Measurements from ENCODE around the gene BRSK2. TPM values are rescaled to one million over a fixed set of nuclear protein-coding genes. Genes with fewer than 3 reads are reported as not detected.

The BRSK2 gene
- total and polyA plus RNA-seq, 9 of the 15 experiments (the other 6 are each of a cell fraction or from before 2014, with no cell fraction given) = 0.06 to 0.52 (median 0.18) TPM; not detected in 5

DNA sequence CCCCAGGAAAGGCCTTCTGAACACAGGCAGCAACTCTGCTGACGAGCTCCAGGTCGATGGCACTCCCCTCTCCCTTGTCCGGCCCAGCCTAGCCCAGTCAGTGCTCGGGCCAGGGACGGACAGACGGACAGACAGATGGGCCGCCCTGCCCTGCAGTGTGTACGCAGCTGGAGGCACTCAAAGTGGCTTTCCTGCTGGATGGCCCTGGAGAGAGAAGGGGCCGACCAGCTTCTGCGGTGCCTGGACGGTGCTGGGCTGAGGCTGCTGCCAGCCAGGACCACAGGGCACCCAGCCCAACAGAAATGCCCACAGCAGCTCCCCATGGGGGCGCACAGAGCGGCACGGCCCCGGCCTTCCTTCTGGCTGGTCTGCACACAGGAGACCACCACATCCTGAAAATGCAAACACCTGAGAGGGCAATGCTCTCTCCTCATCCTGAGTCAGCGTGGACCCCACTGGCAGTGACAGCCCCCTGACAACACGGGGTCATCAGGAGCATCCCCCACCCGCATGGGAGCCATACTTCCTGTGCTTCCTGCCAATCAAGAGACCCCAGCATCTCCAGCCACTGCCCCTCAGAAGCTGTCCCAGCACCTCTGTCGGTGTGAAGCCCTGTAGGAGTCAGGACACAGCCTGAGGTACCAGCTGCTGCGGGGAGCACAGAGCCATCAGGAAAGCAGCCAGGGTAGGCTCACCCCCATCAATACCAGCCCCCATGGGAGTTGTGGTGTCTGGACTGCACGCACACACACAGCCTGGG is 97.5 kb downstream of the BRSK2 start:
- Histone ChIP-seq H3K9me1 (ENCODE audit: control insufficient read depth, insufficient read depth, low read length) (no peaks in the 10 kb centered on the region), H4K20me1 (replicated peaks; ENCODE audit: control insufficient read depth, insufficient read depth, low read length) (peaks cover 53% of the 10 kb centered on the region), H3K4me3 (no peak overlapping the region), H3K4me2 (ENCODE audit: insufficient read depth, low read length) (no peak overlapping the region), H3K36me3 (ENCODE audit: control insufficient read depth, insufficient read depth, low read length) (no peaks in the 10 kb centered on the region), H3K4me1 (replicated peaks in 1 of 2; ENCODE audit: control insufficient read depth in 2 of 2, insufficient read depth in 2 of 2, low read length in 2 of 2) (peaks cover 0 to 54% of the 10 kb centered on the region in 2 experiments; a peak in 2 of 5 replicates), H3K9ac (ENCODE audit: insufficient read depth in 1 of 2, low read depth in 2 of 2, low read length in 2 of 2) (no peak overlapping the region), H3K27me3 (ENCODE audit: control insufficient read depth in 2 of 2, insufficient read depth in 2 of 2, low read length in 2 of 2) (no peaks in the 10 kb centered on the region), H3K79me2 (ENCODE audit: control insufficient read depth, insufficient read depth, low read length) (peaks cover 3% of the 10 kb centered on the region; the same call in 2 of the 3 replicates), H3K9me3 (replicated peaks; ENCODE audit: control insufficient read depth, insufficient read depth, low read depth, low read length) (no peaks in the 10 kb centered on the region), H3K27ac (ENCODE audit: extremely low read depth, low read depth, low read length) (no peak overlapping the region), H2AFZ (ENCODE audit: low read depth, low read length) (no peak overlapping the region)
- ChIA-PET CTCF (ENCODE audit: low intra/inter-chr PET ratio) (no interaction called here), POLR2A (interaction anchor here (0.6 kb wide), 1 partner anchor 9 kb away, joined by 3 read pairs; no protein-coding TSS in a partner anchor)
- 84% methylated on average over 13 of the region's 21 CpGs for WGBS (ENCODE audit: insufficient coverage, low coverage, missing lambda C conversion rate)
- no peak for FAIRE-seq
- DNase-seq (ENCODE audit: extremely low read depth in 1 of 4, low spot score in 3 of 4) = no peak
- ATAC-seq = no peak
- in situ Hi-C loops (cut with MboI) (no loop called here), intact Hi-C loops (cut with micrococcal nuclease) (no loop called here)
- TF ChIP-seq SP2 (IDR thresholded peaks at IDR 0.05; ENCODE audit: extremely low read depth, low read depth, low read length, poor library complexity, severe bottlenecking) (no peak), POLR2G (IDR thresholded peaks at IDR 0.05; ENCODE audit: low read depth, low read length) (0 out of 2 replicates have a peak, but pooled peaks have one; percentile 6)
- BruUV-seq (replicated peaks) = no TSS peak

- Histone ChIP-seq H3K4me3 (no peak overlapping the region), H3K9ac (ENCODE audit: insufficient read depth in 1 of 2, low read depth in 2 of 2, low read length in 2 of 2) (no peak overlapping the region), H3K27me3 (ENCODE audit: control insufficient read depth in 2 of 2, insufficient read depth in 2 of 2, low read length in 2 of 2) (no peaks in the 10 kb centered on the region), H3K4me2 (ENCODE audit: insufficient read depth, low read length) (no peak overlapping the region), H3K9me1 (ENCODE audit: control insufficient read depth, insufficient read depth, low read length) (no peaks in the 10 kb centered on the region), H3K9me3 (replicated peaks; ENCODE audit: control insufficient read depth, insufficient read depth, low read depth, low read length) (no peaks in the 10 kb centered on the region), H3K79me2 (ENCODE audit: control insufficient read depth, insufficient read depth, low read length) (peaks cover 3% of the 10 kb centered on the region; the same call in 2 of the 3 replicates), H3K27ac (ENCODE audit: extremely low read depth, low read depth, low read length) (no peak overlapping the region), H3K36me3 (ENCODE audit: control insufficient read depth, insufficient read depth, low read length) (no peaks in the 10 kb centered on the region), H4K20me1 (replicated peaks; ENCODE audit: control insufficient read depth, insufficient read depth, low read length) (peaks cover 55% of the 10 kb centered on the region), H2AFZ (ENCODE audit: low read depth, low read length) (no peak overlapping the region), H3K4me1 (replicated peaks in 1 of 2; ENCODE audit: control insufficient read depth in 2 of 2, insufficient read depth in 2 of 2, low read length in 2 of 2) (peaks cover 0 to 47% of the 10 kb centered on the region in 2 experiments; a peak in 2 of 5 replicates)
- ATAC-seq (peak; percentile 48; the same call in 2 of the 3 replicates), DNase-seq (ENCODE audit: extremely low read depth in 1 of 4, low spot score in 3 of 4) (no peak), FAIRE-seq (no peak)
- ChIA-PET CTCF (ENCODE audit: low intra/inter-chr PET ratio) (no interaction called here), POLR2A (no interaction called here)
- BruUV-seq (replicated peaks) = no TSS peak
- intact Hi-C loops (cut with micrococcal nuclease) (no loop called here), in situ Hi-C loops (cut with MboI) (no loop called here)
- 74% methylated on average over 19 of the region's 23 CpGs for whole genome bisulfite sequencing (ENCODE audit: insufficient coverage, low coverage, missing lambda C conversion rate)
- no peak for TF ChIP-seq ESRRA (IDR thresholded peaks at IDR 0.05; ENCODE audit: borderline replicate concordance, low read depth)
- TF ChIP-seq NRF1 (conservative IDR thresholded peaks at IDR 0.05 in 1 of 2, IDR thresholded peaks at IDR 0.05 in 1 of 2) = no peak
- no peak for TF ChIP-seq HCFC1 (IDR thresholded peaks at IDR 0.05; ENCODE audit: low read depth, low read length)
- no peak for TF ChIP-seq ZBED1 (IDR thresholded peaks at IDR 0.05)
- no peak for TF ChIP-seq SRSF9 (IDR thresholded peaks at IDR 0.05; ENCODE audit: borderline replicate concordance, low read depth, low read length)
- no peak for TF ChIP-seq ZNF639 (CRISPR knock-in tag; conservative IDR thresholded peaks at IDR 0.05 in 1 of 2, IDR thresholded peaks at IDR 0.05 in 1 of 2)
- TF ChIP-seq ARID1B (IDR thresholded peaks at IDR 0.05) = no peak
These were observed 98.3 kb downstream of the BRSK2 start for GRCh38 chr11:1487851-1488574.

Measured in K562 (cell line).